Measurements from ENCODE around the gene GDF15.

Gene GDF15

GRCh38 chr19:18406749-18407148 lies 20.8 kb downstream of the GDF15 start:
- Histone ChIP-seq H3K23ac (ENCODE audit: low read length in 2 of 2) (no peak overlapping the region), H4K8ac (ENCODE audit: low read length) (no peak overlapping the region), H3K18ac (ENCODE audit: low read depth in 1 of 2, low read length in 2 of 2) (no peak overlapping the region), H3K4ac (ENCODE audit: low read depth in 1 of 2, low read length in 2 of 2) (no peak overlapping the region), H3K27ac (ENCODE audit: low read length, poor library complexity, severe bottlenecking) (no peak overlapping the region), H3K14ac (ENCODE audit: low read length in 2 of 2) (no peak overlapping the region), H3K79me1 (replicated peaks; ENCODE audit: low read length, poor library complexity, severe bottlenecking) (no peaks in the 10 kb centered on the region), H2BK120ac (ENCODE audit: low read depth, low read length) (no peak overlapping the region), H3K4me3 (ENCODE audit: insufficient read depth in 1 of 2, low read depth in 1 of 2, low read length in 2 of 2) (no peak overlapping the region), H3K4me2 (ENCODE audit: low read length, poor library complexity, severe bottlenecking) (no peak overlapping the region), H2BK15ac (ENCODE audit: low read depth, poor library complexity, severe bottlenecking) (no peak overlapping the region), H2BK5ac (ENCODE audit: low read depth, low read length, poor library complexity, severe bottlenecking) (no peak overlapping the region), H3K27me3 (ENCODE audit: control insufficient read depth in 1 of 2, insufficient read depth in 1 of 2, low read length in 2 of 2) (no peaks in the 10 kb centered on the region), H3K36me3 (ENCODE audit: control insufficient read depth in 1 of 2, insufficient read depth in 2 of 2, low read depth in 1 of 2, low read length in 2 of 2) (no peaks in the 10 kb centered on the region), H3K9me3 (ENCODE audit: control insufficient read depth, low read length) (no peaks in the 10 kb centered on the region), H2BK12ac (ENCODE audit: low read length in 2 of 2) (no peak overlapping the region), H4K91ac (ENCODE audit: low read length) (no peak overlapping the region), H2AK5ac (ENCODE audit: low read length, severe bottlenecking) (no peak overlapping the region), H3K4me1 (ENCODE audit: control insufficient read depth, insufficient read depth, low read depth, low read length) (peaks cover 24% of the 10 kb centered on the region), H3K9ac (ENCODE audit: low read length) (no peak overlapping the region), H2AFZ (ENCODE audit: low read depth, low read length) (no peak overlapping the region)
- 96% methylated on average over 8 of the region's 9 CpGs for WGBS
- no peak for DNase-seq

- Histone ChIP-seq H3K27me3 (ENCODE audit: control insufficient read depth in 1 of 2, insufficient read depth in 1 of 2, low read length in 2 of 2) (no peaks in the 10 kb centered on the region), H3K4me2 (ENCODE audit: low read length, poor library complexity, severe bottlenecking) (no peak overlapping the region), H2AFZ (ENCODE audit: low read depth, low read length) (no peak overlapping the region), H3K9ac (ENCODE audit: low read length) (no peak overlapping the region), H3K9me3 (ENCODE audit: control insufficient read depth, low read length) (no peaks in the 10 kb centered on the region), H3K36me3 (ENCODE audit: control insufficient read depth in 1 of 2, insufficient read depth in 2 of 2, low read depth in 1 of 2, low read length in 2 of 2) (no peaks in the 10 kb centered on the region), H2BK120ac (ENCODE audit: low read depth, low read length) (no peak overlapping the region), H3K23ac (ENCODE audit: low read length in 2 of 2) (no peak overlapping the region), H2BK12ac (ENCODE audit: low read length in 2 of 2) (peak overlapping the region in 1 of 2 experiments; percentile 51), H4K8ac (ENCODE audit: low read length) (no peak overlapping the region), H2BK5ac (ENCODE audit: low read depth, low read length, poor library complexity, severe bottlenecking) (no peak overlapping the region), H2AK5ac (ENCODE audit: low read length, severe bottlenecking) (peak overlapping the region; percentile 43), H3K79me1 (replicated peaks; ENCODE audit: low read length, poor library complexity, severe bottlenecking) (no peaks in the 10 kb centered on the region), H3K4me3 (ENCODE audit: insufficient read depth in 1 of 2, low read depth in 1 of 2, low read length in 2 of 2) (no peak overlapping the region), H3K14ac (ENCODE audit: low read length in 2 of 2) (no peak overlapping the region), H4K91ac (ENCODE audit: low read length) (peak overlapping the region; percentile 1), H3K4me1 (ENCODE audit: control insufficient read depth, insufficient read depth, low read depth, low read length) (peaks cover 17% of the 10 kb centered on the region), H2BK15ac (ENCODE audit: low read depth, poor library complexity, severe bottlenecking) (no peak overlapping the region), H3K18ac (ENCODE audit: low read depth in 1 of 2, low read length in 2 of 2) (peak overlapping the region in 1 of 2 experiments; percentile 13), H3K4ac (ENCODE audit: low read depth in 1 of 2, low read length in 2 of 2) (peak overlapping the region in 1 of 2 experiments; percentile 6), H3K27ac (ENCODE audit: low read length, poor library complexity, severe bottlenecking) (peak overlapping the region; percentile 81)
- WGBS, result 48% methylated on average over 10 of the region's 10 CpGs
- DNase-seq, result no peak
These were observed 22.1 kb downstream of the GDF15 start for GRCh38 chr19:18408053-18408476.

- no peak overlapping the region for H3K14ac ChIP-seq (ENCODE audit: low read length in 2 of 2)
- H2AFZ ChIP-seq (ENCODE audit: low read depth, low read length), result no peak overlapping the region
- no peaks in the 10 kb centered on the region for H3K36me3 ChIP-seq (ENCODE audit: control insufficient read depth in 1 of 2, insufficient read depth in 2 of 2, low read depth in 1 of 2, low read length in 2 of 2)
- peaks cover 38% of the 10 kb centered on the region for H3K4me1 ChIP-seq (ENCODE audit: control insufficient read depth, insufficient read depth, low read depth, low read length)
- no peak overlapping the region for H3K18ac ChIP-seq (ENCODE audit: low read depth in 1 of 2, low read length in 2 of 2)
- H3K27me3 ChIP-seq (ENCODE audit: control insufficient read depth in 1 of 2, insufficient read depth in 1 of 2, low read length in 2 of 2), result no peaks in the 10 kb centered on the region
- no peaks in the 10 kb centered on the region for H3K9me3 ChIP-seq (ENCODE audit: control insufficient read depth, low read length)
- H3K23ac ChIP-seq (ENCODE audit: low read length in 2 of 2), result no peak overlapping the region
- 91% methylated on average over 15 of the region's 16 CpGs for WGBS
- peak overlapping the region; percentile 56 for H4K91ac ChIP-seq (ENCODE audit: low read length)
- H3K27ac ChIP-seq (ENCODE audit: low read length, poor library complexity, severe bottlenecking), result no peak overlapping the region
- H3K79me1 ChIP-seq (replicated peaks; ENCODE audit: low read length, poor library complexity, severe bottlenecking), result no peaks in the 10 kb centered on the region
- H2BK120ac ChIP-seq (ENCODE audit: low read depth, low read length), result no peak overlapping the region
- no peak overlapping the region for H2BK15ac ChIP-seq (ENCODE audit: low read depth, poor library complexity, severe bottlenecking)
- peak overlapping the region; percentile 65 for H2AK5ac ChIP-seq (ENCODE audit: low read length, severe bottlenecking)
- no peak for DNase-seq
- peak overlapping the region in 1 of 2 experiments; percentile 3 for H2BK12ac ChIP-seq (ENCODE audit: low read length in 2 of 2)
- H3K4ac ChIP-seq (ENCODE audit: low read depth in 1 of 2, low read length in 2 of 2), result peak overlapping the region in 1 of 2 experiments; percentile 57
- H3K4me3 ChIP-seq (ENCODE audit: insufficient read depth in 1 of 2, low read depth in 1 of 2, low read length in 2 of 2), result no peak overlapping the region
- no peak overlapping the region for H2BK5ac ChIP-seq (ENCODE audit: low read depth, low read length, poor library complexity, severe bottlenecking)
- H4K8ac ChIP-seq (ENCODE audit: low read length), result no peak overlapping the region
- no peak overlapping the region for H3K4me2 ChIP-seq (ENCODE audit: low read length, poor library complexity, severe bottlenecking)
- no peak overlapping the region for H3K9ac ChIP-seq (ENCODE audit: low read length)
These were observed 26.8 kb downstream of the GDF15 start for GRCh38 chr19:18412610-18413239.

- H3K9me3 ChIP-seq (ENCODE audit: control insufficient read depth, low read length), result no peaks in the 10 kb centered on the region
- H3K9ac ChIP-seq (ENCODE audit: low read length), result peak overlapping the region; percentile 95
- H3K4ac ChIP-seq (ENCODE audit: low read depth in 1 of 2, low read length in 2 of 2), result peak overlapping the region; percentile 51 to 57
- H2AFZ ChIP-seq (ENCODE audit: low read depth, low read length), result peak overlapping the region; percentile 29
- H3K4me2 ChIP-seq (ENCODE audit: low read length, poor library complexity, severe bottlenecking), result no peak overlapping the region
- WGBS, result 51% methylated on average over 9 of the region's 11 CpGs
- H3K27me3 ChIP-seq (ENCODE audit: control insufficient read depth in 1 of 2, insufficient read depth in 1 of 2, low read length in 2 of 2), result no peaks in the 10 kb centered on the region
- H3K27ac ChIP-seq (ENCODE audit: low read length, poor library complexity, severe bottlenecking), result peak overlapping the region; percentile 93
- H3K18ac ChIP-seq (ENCODE audit: low read depth in 1 of 2, low read length in 2 of 2), result peak overlapping the region; percentile 64 to 71
- peak overlapping the region in 1 of 2 experiments; percentile 77 for H3K4me3 ChIP-seq (ENCODE audit: insufficient read depth in 1 of 2, low read depth in 1 of 2, low read length in 2 of 2)
- H2BK12ac ChIP-seq (ENCODE audit: low read length in 2 of 2), result peak overlapping the region; percentile 83 to 84
- H2BK15ac ChIP-seq (ENCODE audit: low read depth, poor library complexity, severe bottlenecking), result peak overlapping the region; percentile 30
- peak overlapping the region; percentile 95 for H4K91ac ChIP-seq (ENCODE audit: low read length)
- H3K23ac ChIP-seq (ENCODE audit: low read length in 2 of 2), result no peak overlapping the region
- H3K4me1 ChIP-seq (ENCODE audit: control insufficient read depth, insufficient read depth, low read depth, low read length), result peaks cover 47% of the 10 kb centered on the region
- peak overlapping the region; percentile 78 for H2AK5ac ChIP-seq (ENCODE audit: low read length, severe bottlenecking)
- no peaks in the 10 kb centered on the region for H3K79me1 ChIP-seq (replicated peaks; ENCODE audit: low read length, poor library complexity, severe bottlenecking)
- no peak for DNase-seq
- no peak overlapping the region for H2BK5ac ChIP-seq (ENCODE audit: low read depth, low read length, poor library complexity, severe bottlenecking)
- H3K36me3 ChIP-seq (ENCODE audit: control insufficient read depth in 1 of 2, insufficient read depth in 2 of 2, low read depth in 1 of 2, low read length in 2 of 2), result no peaks in the 10 kb centered on the region
- peak overlapping the region; percentile 4 for H2BK120ac ChIP-seq (ENCODE audit: low read depth, low read length)
- peak overlapping the region; percentile 84 for H4K8ac ChIP-seq (ENCODE audit: low read length)
- H3K14ac ChIP-seq (ENCODE audit: low read length in 2 of 2), result no peak overlapping the region
These were observed 28.7 kb downstream of the GDF15 start for GRCh38 chr19:18414504-18415177.

Measured in mesenchymal stem cell (in vitro differentiated cells and primary cell).